ENCODE measurements around the gene PLXNB1. TPM values are rescaled to one million over a fixed set of nuclear protein-coding genes. Genes with fewer than 3 reads are reported as not detected.
A peak's percentile ranks its signal among the peaks of the same experiment; 100 is the strongest.

PLXNB1 gene
- total and polyA plus RNA-seq, 2 of the 13 experiments (the other 11 are each of a cell fraction or from before 2014, with no cell fraction given): 86.0 to 143 TPM

DNA sequence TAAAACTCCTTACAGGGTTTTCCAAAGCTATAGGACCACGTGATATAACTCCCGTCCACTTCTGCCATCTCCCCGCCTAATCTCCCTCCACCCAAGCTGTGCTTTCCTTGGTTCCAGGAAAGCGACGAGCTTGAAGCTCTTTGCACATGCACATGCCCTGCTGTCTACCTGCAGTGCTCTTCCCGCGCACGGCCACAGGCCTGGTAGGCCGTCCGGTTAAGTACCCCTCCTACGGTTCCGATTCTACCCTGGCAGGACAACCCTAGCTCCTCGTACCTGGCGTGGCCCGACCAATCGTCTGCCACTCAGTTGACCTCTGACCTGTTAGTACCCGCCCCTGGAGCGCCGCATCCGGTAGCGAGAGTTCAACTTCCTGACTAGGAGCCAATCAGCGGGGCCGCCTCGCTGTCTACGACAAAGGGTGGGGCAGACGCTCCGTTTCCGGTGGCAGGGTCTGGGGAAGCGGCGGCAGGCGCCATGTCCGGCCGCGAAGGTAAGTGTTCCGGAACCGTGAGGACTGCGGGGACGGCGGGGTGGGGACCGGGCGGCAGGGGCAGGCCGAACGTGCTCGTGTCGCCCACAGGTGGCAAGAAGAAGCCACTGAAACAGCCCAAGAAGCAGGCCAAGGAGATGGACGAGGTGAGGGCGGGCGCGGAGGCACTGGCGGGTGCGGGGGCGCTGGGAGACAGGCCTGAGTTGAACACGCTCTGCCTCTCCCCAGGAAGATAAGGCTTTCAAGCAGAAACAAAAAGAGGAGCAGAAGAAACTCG is 10.1 kb upstream of the PLXNB1 start, which contains the start of the genes CCDC51 and TMA7 (continued):
- TF ChIP-seq ZBTB40 (IDR thresholded peaks at IDR 0.05) (peak; percentile 65), ZBTB40 (CRISPR knock-in tag; IDR thresholded peaks at IDR 0.05) (peak; percentile 49), ZNF318 (CRISPR knock-in tag; IDR thresholded peaks at IDR 0.05) (no peak), RXRA (CRISPR knock-in tag; IDR thresholded peaks at IDR 0.05) (peak; percentile 71), SIX1 (CRISPR knock-in tag; IDR thresholded peaks at IDR 0.05; ENCODE audit: borderline replicate concordance) (no peak; the same call in 1 of the 2 replicates)
- TF ChIP-seq, protein P1, sequence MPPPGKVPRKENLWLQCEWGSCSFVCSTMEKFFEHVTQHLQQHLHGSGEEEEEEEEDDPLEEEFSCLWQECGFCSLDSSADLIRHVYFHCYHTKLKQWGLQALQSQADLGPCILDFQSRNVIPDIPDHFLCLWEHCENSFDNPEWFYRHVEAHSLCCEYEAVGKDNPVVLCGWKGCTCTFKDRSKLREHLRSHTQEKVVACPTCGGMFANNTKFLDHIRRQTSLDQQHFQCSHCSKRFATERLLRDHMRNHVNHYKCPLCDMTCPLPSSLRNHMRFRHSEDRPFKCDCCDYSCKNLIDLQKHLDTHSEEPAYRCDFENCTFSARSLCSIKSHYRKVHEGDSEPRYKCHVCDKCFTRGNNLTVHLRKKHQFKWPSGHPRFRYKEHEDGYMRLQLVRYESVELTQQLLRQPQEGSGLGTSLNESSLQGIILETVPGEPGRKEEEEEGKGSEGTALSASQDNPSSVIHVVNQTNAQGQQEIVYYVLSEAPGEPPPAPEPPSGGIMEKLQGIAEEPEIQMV (CRISPR knock-in tag; IDR thresholded peaks at IDR 0.05; ENCODE audit: low read depth): no peak
- TF ChIP-seq, protein P2, sequence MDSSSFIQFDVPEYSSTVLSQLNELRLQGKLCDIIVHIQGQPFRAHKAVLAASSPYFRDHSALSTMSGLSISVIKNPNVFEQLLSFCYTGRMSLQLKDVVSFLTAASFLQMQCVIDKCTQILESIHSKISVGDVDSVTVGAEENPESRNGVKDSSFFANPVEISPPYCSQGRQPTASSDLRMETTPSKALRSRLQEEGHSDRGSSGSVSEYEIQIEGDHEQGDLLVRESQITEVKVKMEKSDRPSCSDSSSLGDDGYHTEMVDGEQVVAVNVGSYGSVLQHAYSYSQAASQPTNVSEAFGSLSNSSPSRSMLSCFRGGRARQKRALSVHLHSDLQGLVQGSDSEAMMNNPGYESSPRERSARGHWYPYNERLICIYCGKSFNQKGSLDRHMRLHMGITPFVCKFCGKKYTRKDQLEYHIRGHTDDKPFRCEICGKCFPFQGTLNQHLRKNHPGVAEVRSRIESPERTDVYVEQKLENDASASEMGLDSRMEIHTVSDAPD (CRISPR knock-in tag; IDR thresholded peaks at IDR 0.05): no peak; the same call in 1 of the 2 replicates

Measured in HepG2 (cell line).